Progenitor cell of endocrine pancreas (in vitro differentiated cells): ENCODE data around the gene ENTREP1. TPM values are rescaled to one million over a fixed set of nuclear protein-coding genes. Genes with fewer than 3 reads are reported as not detected.
A peak's percentile ranks its signal among the peaks of the same experiment; 100 is the strongest.

Experiments
- DNase-seq: peaks from one replicate; pipeline ENCODE4 v3.0.0; 2021; ENCODE audit warnings: low spot score; ENCODE audit not compliant: unreplicated experiment
- H3K27ac Mint-ChIP-seq: 2 replicates; pipeline ENCODE4 v1.8.0; 2021; ENCODE audit warnings: mild to moderate bottlenecking, moderate library complexity, mixed read lengths
- H3K27me3 Mint-ChIP-seq: 2 replicates; pipeline ENCODE4 v1.8.0; 2021; ENCODE audit warnings: mixed read lengths
- H3K36me3 Mint-ChIP-seq: 2 replicates; pipeline ENCODE4 v1.8.0; 2022; ENCODE audit warnings: mixed read lengths; ENCODE audit not compliant: insufficient read depth
- H3K4me1 Mint-ChIP-seq: 2 replicates; pipeline ENCODE4 v1.8.0; 2021; ENCODE audit warnings: low read depth, mixed read lengths
- H3K4me3 Mint-ChIP-seq: 2 replicates; pipeline ENCODE4 v1.8.0; 2021; ENCODE audit warnings: low read depth, mild to moderate bottlenecking, moderate library complexity, mixed read lengths
- H3K9me3 Mint-ChIP-seq: 2 replicates; pipeline ENCODE4 v1.8.0; 2021; ENCODE audit warnings: low read depth, mixed read lengths
- total RNA-seq: library from RNA; stranded (reverse); gene quantifications from 2 replicates; pipeline ENCODE4 v1.2.1, GENCODE V29; 2021
- TF ChIP-seq, protein P1 (sequence below): fragments of 200-600 bp; sonication (generic); IDR thresholded peaks from one replicate; pipeline ENCODE4 v1.5.0; 2021; ENCODE audit warnings: antibody characterized with exemption, mild to moderate bottlenecking; ENCODE audit not compliant: unreplicated experiment

ENTREP1 gene
- total RNA-seq, 1 donor from 2014 or later, result 3.6 TPM

GRCh38 chr9:69412741-69413150 lies 87.7 kb downstream of the ENTREP1 start:
- H3K27me3 Mint-ChIP-seq, result peaks cover 33% of the 10 kb centered on the region
- no peak overlapping the region for H3K4me3 Mint-ChIP-seq
- H3K36me3 Mint-ChIP-seq, result no peaks in the 10 kb centered on the region
- H3K9me3 Mint-ChIP-seq, result no peaks in the 10 kb centered on the region
- H3K4me1 Mint-ChIP-seq, result peaks cover 2% of the 10 kb centered on the region
- DNase-seq, result peak; percentile 64
- no peak overlapping the region for H3K27ac Mint-ChIP-seq
- TF ChIP-seq, protein P1, sequence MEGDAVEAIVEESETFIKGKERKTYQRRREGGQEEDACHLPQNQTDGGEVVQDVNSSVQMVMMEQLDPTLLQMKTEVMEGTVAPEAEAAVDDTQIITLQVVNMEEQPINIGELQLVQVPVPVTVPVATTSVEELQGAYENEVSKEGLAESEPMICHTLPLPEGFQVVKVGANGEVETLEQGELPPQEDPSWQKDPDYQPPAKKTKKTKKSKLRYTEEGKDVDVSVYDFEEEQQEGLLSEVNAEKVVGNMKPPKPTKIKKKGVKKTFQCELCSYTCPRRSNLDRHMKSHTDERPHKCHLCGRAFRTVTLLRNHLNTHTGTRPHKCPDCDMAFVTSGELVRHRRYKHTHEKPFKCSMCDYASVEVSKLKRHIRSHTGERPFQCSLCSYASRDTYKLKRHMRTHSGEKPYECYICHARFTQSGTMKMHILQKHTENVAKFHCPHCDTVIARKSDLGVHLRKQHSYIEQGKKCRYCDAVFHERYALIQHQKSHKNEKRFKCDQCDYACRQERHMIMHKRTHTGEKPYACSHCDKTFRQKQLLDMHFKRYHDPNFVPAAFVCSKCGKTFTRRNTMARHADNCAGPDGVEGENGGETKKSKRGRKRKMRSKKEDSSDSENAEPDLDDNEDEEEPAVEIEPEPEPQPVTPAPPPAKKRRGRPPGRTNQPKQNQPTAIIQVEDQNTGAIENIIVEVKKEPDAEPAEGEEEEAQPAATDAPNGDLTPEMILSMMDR, result peak; percentile 75

DNA sequence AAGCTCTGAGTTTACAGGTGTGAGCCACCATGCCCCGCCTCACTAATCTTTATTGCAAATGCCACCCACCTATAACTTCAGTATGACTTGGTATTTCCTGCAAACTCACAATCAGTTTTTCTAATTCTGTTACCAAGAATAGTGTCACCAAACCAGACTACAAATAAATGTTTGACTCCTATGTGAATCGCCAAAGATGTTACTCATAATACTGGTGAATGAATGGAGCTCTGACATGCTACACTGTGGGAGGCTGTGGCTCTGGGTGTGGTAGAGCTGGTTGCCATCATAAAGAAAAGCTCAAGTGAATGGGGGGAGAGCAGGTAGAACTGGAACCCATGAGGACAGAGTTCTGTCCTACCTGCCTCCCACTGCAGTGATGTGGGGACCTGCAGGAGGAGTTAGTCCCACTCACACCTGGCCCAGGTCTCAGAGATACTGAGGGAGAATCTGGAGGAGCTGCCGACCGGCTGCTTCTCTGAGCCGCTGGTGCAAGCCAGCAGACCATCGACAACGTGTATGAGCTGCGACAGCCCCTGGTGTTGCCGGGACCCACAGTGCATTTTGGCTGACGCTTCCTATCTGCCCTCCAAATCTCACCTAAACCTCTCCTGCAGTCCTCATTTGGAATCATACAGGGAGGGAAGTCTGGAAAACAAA lies 95.7 kb downstream of the ENTREP1 start:
- H3K9me3 Mint-ChIP-seq, result peaks cover 7% of the 10 kb centered on the region
- no peaks in the 10 kb centered on the region for H3K27me3 Mint-ChIP-seq
- H3K36me3 Mint-ChIP-seq, result no peaks in the 10 kb centered on the region
- TF ChIP-seq, protein P1, result no peak
- H3K4me1 Mint-ChIP-seq, result no peaks in the 10 kb centered on the region
- H3K27ac Mint-ChIP-seq, result no peak overlapping the region
- H3K4me3 Mint-ChIP-seq, result no peak overlapping the region
- no peak for DNase-seq

GRCh38 chr9:69421908-69422801 lies 97.1 kb downstream of the ENTREP1 start:
- DNase-seq, result peak; percentile 35
- TF ChIP-seq, protein P1, result peak; percentile 83
- Mint-ChIP-seq H3K9me3 (peaks cover 7% of the 10 kb centered on the region), H3K4me3 (no peak overlapping the region), H3K27me3 (no peaks in the 10 kb centered on the region), H3K27ac (no peak overlapping the region), H3K36me3 (no peaks in the 10 kb centered on the region), H3K4me1 (peaks cover 2% of the 10 kb centered on the region)

- H3K9me3 Mint-ChIP-seq, result no peaks in the 10 kb centered on the region
- H3K27me3 Mint-ChIP-seq, result peaks cover 4% of the 10 kb centered on the region
- H3K4me3 Mint-ChIP-seq, result no peak overlapping the region
- H3K4me1 Mint-ChIP-seq, result peaks cover 4% of the 10 kb centered on the region
- no peak overlapping the region for H3K27ac Mint-ChIP-seq
- DNase-seq, result no peak
- TF ChIP-seq, protein P1, result no peak
- H3K36me3 Mint-ChIP-seq, result no peaks in the 10 kb centered on the region
Observed at GRCh38 chr9:69425136-69425801, 100.3 kb downstream of the ENTREP1 start.

- peaks cover 4% of the 10 kb centered on the region for H3K27me3 Mint-ChIP-seq
- H3K4me3 Mint-ChIP-seq, result no peak overlapping the region
- H3K27ac Mint-ChIP-seq, result no peak overlapping the region
- H3K36me3 Mint-ChIP-seq, result no peaks in the 10 kb centered on the region
- TF ChIP-seq, protein P1, result no peak
- H3K4me1 Mint-ChIP-seq, result peaks cover 4% of the 10 kb centered on the region
- DNase-seq, result no peak
- H3K9me3 Mint-ChIP-seq, result no peaks in the 10 kb centered on the region
Observed at GRCh38 chr9:69427286-69427685, 102.3 kb downstream of the ENTREP1 start.
